OCI-M2 (cell line): Measurements from ENCODE around the gene TCF7L1.
"Not testable (repeated sequence)": the region's sequence is repeated elsewhere in the genome, so short reads cannot be mapped to it uniquely, and the experiment has no call there.

ENCODE experiments used
- DNase-seq: peaks from one replicate; lab custom pipeline; 2025; ENCODE audit not compliant: unreplicated experiment; lab: John Stamatoyannopoulos, UW

TCF7L1 gene

GRCh38 chr2:85130407-85130806 is 2.8 kb upstream of the TCF7L1 start:
- DNase-seq: no peak

- no peak for DNase-seq
Measured at GRCh38 chr2:85131116-85131515, 2.1 kb upstream of the TCF7L1 start.

- DNase-seq: no peak
Measured at GRCh38 chr2:85132397-85132796, 795 bp upstream of the TCF7L1 start.

GRCh38 chr2:85133751-85134254 is 611 bp downstream of the TCF7L1 start:
- DNase-seq: no peak

- DNase-seq: no peak
Measured at GRCh38 chr2:85134255-85134895, 1.2 kb downstream of the TCF7L1 start.

- DNase-seq: no peak
Measured at GRCh38 chr2:85134896-85135659, 1.9 kb downstream of the TCF7L1 start.

GRCh38 chr2:85135660-85135914 is 2.4 kb downstream of the TCF7L1 start:
- no peak for DNase-seq

GRCh38 chr2:85137156-85137555 is 4.0 kb downstream of the TCF7L1 start:
- DNase-seq: no peak

- no peak for DNase-seq
Measured at GRCh38 chr2:85143463-85144082, 10.4 kb downstream of the TCF7L1 start.

GRCh38 chr2:85145116-85145820 is 12.1 kb downstream of the TCF7L1 start:
- DNase-seq: no peak

- DNase-seq: no peak
Measured at GRCh38 chr2:85148190-85148589, 15.0 kb downstream of the TCF7L1 start.

- DNase-seq: no peak
Measured at GRCh38 chr2:85151026-85151425, 17.8 kb downstream of the TCF7L1 start.

GRCh38 chr2:85152895-85153294 is 19.7 kb downstream of the TCF7L1 start:
- no peak for DNase-seq

- no peak for DNase-seq
Measured at GRCh38 chr2:85154048-85154753, 21.0 kb downstream of the TCF7L1 start.

GRCh38 chr2:85155082-85155481 is 21.9 kb downstream of the TCF7L1 start:
- DNase-seq: not testable (repeated sequence)

- DNase-seq: no peak
Measured at GRCh38 chr2:85156153-85156552, 23.0 kb downstream of the TCF7L1 start.

GRCh38 chr2:85156619-85157018 is 23.4 kb downstream of the TCF7L1 start:
- no peak for DNase-seq

- DNase-seq: no peak
Measured at GRCh38 chr2:85157345-85157744, 24.2 kb downstream of the TCF7L1 start.

GRCh38 chr2:85158559-85159273 is 25.5 kb downstream of the TCF7L1 start:
- DNase-seq: no peak

- no peak for DNase-seq
Measured at GRCh38 chr2:85159589-85159988, 26.4 kb downstream of the TCF7L1 start.
